DND-41 (cell line): ENCODE results near the gene PLEKHM1.

Experiments used
- CTCF ChIP-seq: IDR thresholded peaks from 2 replicates; pipeline ENCODE4 v1.5.1; 2012; ENCODE audit warnings: borderline replicate concordance, low read length, moderate library complexity, mild to moderate bottlenecking; ENCODE audit not compliant: poor library complexity, severe bottlenecking; ENCODE audit errors: extremely low read depth
- EZH2 ChIP-seq: IDR thresholded peaks from 3 replicates; pipeline ENCODE4 v1.6.1; 2012; ENCODE audit warnings: borderline replicate concordance, low read depth, mild to moderate bottlenecking, moderate library complexity, low read length, inconsistent platforms; ENCODE audit not compliant: severe bottlenecking

DNA sequence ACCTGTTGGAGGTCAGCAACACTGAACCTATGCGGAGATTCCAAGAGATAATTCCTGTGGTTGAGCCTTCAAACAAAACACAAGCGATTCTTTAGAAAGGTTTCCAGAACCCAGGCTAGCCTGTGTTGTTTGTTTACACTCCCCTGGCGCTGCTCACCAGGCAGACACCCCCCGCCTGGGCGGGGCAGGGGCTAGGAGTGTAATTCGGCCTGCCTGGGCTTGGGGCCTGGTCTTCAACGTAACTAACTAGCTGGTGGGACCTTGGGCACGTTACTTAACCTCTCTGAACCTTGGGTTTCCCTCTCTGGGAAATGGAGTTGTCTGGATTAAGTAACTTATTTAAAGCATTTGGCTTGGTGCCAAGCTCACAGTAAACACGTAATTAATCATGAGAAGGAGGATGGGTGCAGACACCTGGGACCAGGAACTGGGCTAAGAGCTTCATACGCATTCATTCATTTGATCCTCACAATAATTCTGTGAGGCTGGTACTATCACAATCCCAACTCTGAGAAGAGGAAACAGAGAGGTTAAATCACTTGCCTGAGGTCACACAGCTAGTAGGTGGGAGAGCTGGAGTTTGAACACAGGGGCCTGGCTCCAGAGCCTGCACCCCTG lies 50.3 kb downstream of the PLEKHM1 start:
- TF ChIP-seq CTCF: no peak
- no peak for TF ChIP-seq EZH2
